ENCODE measurements around the gene LDLRAD4.

DNA sequence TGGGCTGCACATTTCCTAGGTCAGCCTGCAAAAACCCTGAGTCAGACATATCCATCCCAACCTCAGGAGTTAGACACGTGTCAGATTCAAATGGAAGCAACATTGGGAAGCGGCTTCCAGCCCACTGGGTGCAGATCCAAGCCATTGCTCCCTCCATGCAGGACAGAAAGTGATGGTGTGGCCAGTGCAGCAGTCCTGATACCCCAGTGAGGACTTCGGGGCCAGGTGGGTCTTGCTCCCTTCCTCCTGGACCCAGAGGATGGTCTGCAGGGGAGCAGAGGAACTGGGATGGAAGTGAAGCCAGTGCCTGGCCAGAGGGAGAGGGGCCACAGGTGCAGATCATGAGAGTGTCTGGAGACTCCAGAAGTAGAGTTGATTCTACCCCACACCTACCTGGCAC lies 255.8 kb downstream of the LDLRAD4 start:
- TF ChIP-seq, protein P1, sequence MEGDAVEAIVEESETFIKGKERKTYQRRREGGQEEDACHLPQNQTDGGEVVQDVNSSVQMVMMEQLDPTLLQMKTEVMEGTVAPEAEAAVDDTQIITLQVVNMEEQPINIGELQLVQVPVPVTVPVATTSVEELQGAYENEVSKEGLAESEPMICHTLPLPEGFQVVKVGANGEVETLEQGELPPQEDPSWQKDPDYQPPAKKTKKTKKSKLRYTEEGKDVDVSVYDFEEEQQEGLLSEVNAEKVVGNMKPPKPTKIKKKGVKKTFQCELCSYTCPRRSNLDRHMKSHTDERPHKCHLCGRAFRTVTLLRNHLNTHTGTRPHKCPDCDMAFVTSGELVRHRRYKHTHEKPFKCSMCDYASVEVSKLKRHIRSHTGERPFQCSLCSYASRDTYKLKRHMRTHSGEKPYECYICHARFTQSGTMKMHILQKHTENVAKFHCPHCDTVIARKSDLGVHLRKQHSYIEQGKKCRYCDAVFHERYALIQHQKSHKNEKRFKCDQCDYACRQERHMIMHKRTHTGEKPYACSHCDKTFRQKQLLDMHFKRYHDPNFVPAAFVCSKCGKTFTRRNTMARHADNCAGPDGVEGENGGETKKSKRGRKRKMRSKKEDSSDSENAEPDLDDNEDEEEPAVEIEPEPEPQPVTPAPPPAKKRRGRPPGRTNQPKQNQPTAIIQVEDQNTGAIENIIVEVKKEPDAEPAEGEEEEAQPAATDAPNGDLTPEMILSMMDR (IDR thresholded peaks at IDR 0.05), result no peak
- no peak for TF ChIP-seq POLR2AphosphoS5 (IDR thresholded peaks at IDR 0.05)

Measured in stomach (tissue), 4 donors.